Transverse colon (tissue), 4 donors: ENCODE measurements around the gene TMED8. TPM values are rescaled to one million over a fixed set of nuclear protein-coding genes. Genes with fewer than 3 reads are reported as not detected.
A peak's percentile ranks its signal among the peaks of the same experiment; 100 is the strongest.

Experiments
- DNase-seq: peaks from one replicate; pipeline ENCODE4 v3.0.0-alpha.2; 2019
- H3K27ac ChIP-seq, 4 donors: fragments of 200-600 bp; sonication (generic); 2 replicates each; pipeline ENCODE4 v1.5.1; 2016 to 2018; ENCODE audit warnings: inconsistent platforms in 4 of 4
- H3K27me3 ChIP-seq: fragments of 200-600 bp; sonication (generic); 2 replicates; pipeline ENCODE4 v1.5.1; 2017; ENCODE audit warnings: inconsistent platforms
- H3K36me3 ChIP-seq, 4 donors: fragments of 200-600 bp; sonication (generic); 2 replicates each; pipeline ENCODE4 v1.5.1; 2017 to 2019; ENCODE audit warnings: inconsistent platforms in 4 of 4
- H3K4me1 ChIP-seq, 4 donors: fragments of 200-600 bp; sonication (generic); 2 replicates each; pipeline ENCODE4 v1.5.1; 2017 to 2020; ENCODE audit warnings: inconsistent platforms in 4 of 4
- H3K4me3 ChIP-seq, 4 donors: fragments of 200-600 bp; sonication (generic); 1 replicate in 1 of 4; 2 replicates in 3 of 4; pipeline versions ENCODE4 v1.5.1 to v1.6.1; 2017 to 2019; ENCODE audit warnings: inconsistent platforms in 4 of 4
- H3K9me3 ChIP-seq, 2 donors: fragments of 200-600 bp; sonication (generic); 2 replicates each; pipeline ENCODE4 v1.5.1; 2017 to 2019; ENCODE audit warnings: inconsistent platforms in 2 of 2
- EP300 ChIP-seq: sonication (generic); formaldehyde crosslinking; IDR thresholded peaks from one replicate; pipeline ENCODE4 v1.6.1; 2017; ENCODE audit warnings: antibody characterized with exemption, low read depth
- POLR2A ChIP-seq: fragments of 450-650 bp; IDR thresholded peaks from one replicate; pipeline ENCODE4 v1.6.1; 2016; ENCODE audit warnings: antibody characterized with exemption, mild to moderate bottlenecking, moderate library complexity
- POLR2AphosphoS5 ChIP-seq, 3 donors: sonication (generic); formaldehyde crosslinking; IDR thresholded peaks; one replicate each; pipeline ENCODE4 v1.6.1; 2016; ENCODE audit warnings: antibody characterized with exemption in 3 of 3
- WGBS, 2 donors: methylation state at CpG; one replicate each; pipeline ENCODE4 v1.1.5; 2018; ENCODE audit warnings: low coverage in 1 of 2; 5-methylcytosine and 5-hydroxymethylcytosine counted together
- in situ Hi-C, 4 donors: fragments of 200-750 bp; cut with MboI; loops; one replicate each; pipeline versions ENCODE4 v1.15.0 to v1.15.1; 2017; ENCODE audit warnings: low sequenced_read_pairs in 3 of 4, low pct_ligation_motif_present in 1 of 4, low pct_unique_long_range_greater_than_20kb in 1 of 4
- intact Hi-C: fragments of 100-400 bp; cut with DNase I; formaldehyde crosslinking; loops from one replicate; pipeline ENCODE4 v1.15.1; 2023; ENCODE audit warnings: low total_unique reads
- total RNA-seq, 4 donors: library from RNA; depleted of rRNA; stranded (reverse); fragments of >200 nt; gene quantifications; one replicate each; pipeline ENCODE4 v1.1.0, GENCODE V29; 2016
- TF ChIP-seq, protein P1 (sequence below), 5 experiments: fragments of 200-600 bp in 3 of 5; fragments of 450-650 bp in 2 of 5; sonication (generic) in 3 of 5; IDR thresholded peaks; 1 replicate in 2 of 5; 2 replicates in 3 of 5; pipeline ENCODE4 v1.5.1; 2016 to 2017; ENCODE audit warnings: antibody characterized with exemption in 5 of 5, inconsistent platforms in 3 of 5, mild to moderate bottlenecking in 2 of 5, moderate library complexity in 1 of 5

The TMED8 gene
- total RNA-seq, 4 donors from 2014 or later = 4.9 to 9.2 (median 6.2) TPM

DNA sequence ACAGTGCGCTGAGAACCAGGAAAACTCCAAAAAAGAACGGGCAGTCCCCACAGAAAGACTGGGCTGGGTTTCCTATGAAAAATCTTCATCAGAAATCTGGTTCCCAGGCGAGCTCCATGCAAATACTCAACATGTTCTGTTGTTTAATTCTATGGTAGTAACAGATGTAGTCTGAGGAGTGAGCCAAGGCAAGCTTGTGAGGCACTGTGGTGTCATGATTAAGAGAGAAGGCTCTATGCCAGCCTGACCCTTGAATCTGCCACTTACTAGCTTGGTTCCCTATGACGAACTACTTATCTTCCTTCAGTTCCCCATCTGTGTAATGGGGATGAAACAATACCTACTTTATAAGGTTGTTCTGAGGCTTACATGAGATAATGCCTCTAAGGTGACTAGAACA lies 66.9 kb downstream of the TMED8 start:
- TF ChIP-seq, protein P1, sequence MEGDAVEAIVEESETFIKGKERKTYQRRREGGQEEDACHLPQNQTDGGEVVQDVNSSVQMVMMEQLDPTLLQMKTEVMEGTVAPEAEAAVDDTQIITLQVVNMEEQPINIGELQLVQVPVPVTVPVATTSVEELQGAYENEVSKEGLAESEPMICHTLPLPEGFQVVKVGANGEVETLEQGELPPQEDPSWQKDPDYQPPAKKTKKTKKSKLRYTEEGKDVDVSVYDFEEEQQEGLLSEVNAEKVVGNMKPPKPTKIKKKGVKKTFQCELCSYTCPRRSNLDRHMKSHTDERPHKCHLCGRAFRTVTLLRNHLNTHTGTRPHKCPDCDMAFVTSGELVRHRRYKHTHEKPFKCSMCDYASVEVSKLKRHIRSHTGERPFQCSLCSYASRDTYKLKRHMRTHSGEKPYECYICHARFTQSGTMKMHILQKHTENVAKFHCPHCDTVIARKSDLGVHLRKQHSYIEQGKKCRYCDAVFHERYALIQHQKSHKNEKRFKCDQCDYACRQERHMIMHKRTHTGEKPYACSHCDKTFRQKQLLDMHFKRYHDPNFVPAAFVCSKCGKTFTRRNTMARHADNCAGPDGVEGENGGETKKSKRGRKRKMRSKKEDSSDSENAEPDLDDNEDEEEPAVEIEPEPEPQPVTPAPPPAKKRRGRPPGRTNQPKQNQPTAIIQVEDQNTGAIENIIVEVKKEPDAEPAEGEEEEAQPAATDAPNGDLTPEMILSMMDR (IDR thresholded peaks at IDR 0.05) = no peak
- TF ChIP-seq EP300 (no peak), POLR2A (no peak), POLR2AphosphoS5 (IDR thresholded peaks at IDR 0.05) (no peak)
- Histone ChIP-seq H3K27me3 (no peaks in the 10 kb centered on the region), H3K9me3 (no peaks in the 10 kb centered on the region), H3K4me3 (no peak overlapping the region), H3K36me3 (no peaks in the 10 kb centered on the region), H3K4me1 (peaks cover 6 to 38% (median 17%) of the 10 kb centered on the region in 4 donors), H3K27ac (no peak overlapping the region)
- in situ Hi-C loops = loop anchor here in 2 of 4 donors (10.0 to 25.0 kb wide), 4 partner anchors 165 to 423 kb away; partner anchors contain the start of gene ZDHHC22 (in 2 of the 2)
- WGBS, 2 donors = 80 to 82% methylated on average over 1 to 4 of the region's 4 CpGs
- no peak for DNase-seq
- intact Hi-C loops = no loop called here

GRCh38 chr14:77309131-77309530 lies 67.8 kb downstream of the TMED8 start:
- no peak for TF ChIP-seq POLR2A
- intact Hi-C loops (no loop called here), in situ Hi-C loops (loop anchor here in 2 of 4 donors (25.0 kb wide), 3 partner anchors 172 to 422 kb away; partner anchors contain the start of gene ZDHHC22 (in 1 of the 2))
- Histone ChIP-seq H3K9me3 (no peaks in the 10 kb centered on the region), H3K27ac (no peak overlapping the region), H3K27me3 (no peaks in the 10 kb centered on the region), H3K36me3 (peaks cover 0 to 4% (median 0%) of the 10 kb centered on the region in 4 donors), H3K4me1 (peaks cover 0 to 29% (median 10%) of the 10 kb centered on the region in 4 donors), H3K4me3 (no peak overlapping the region)
- WGBS, 2 donors = 55 to 80% methylated on average over 4 of the region's 4 CpGs
- DNase-seq = no peak

DNA sequence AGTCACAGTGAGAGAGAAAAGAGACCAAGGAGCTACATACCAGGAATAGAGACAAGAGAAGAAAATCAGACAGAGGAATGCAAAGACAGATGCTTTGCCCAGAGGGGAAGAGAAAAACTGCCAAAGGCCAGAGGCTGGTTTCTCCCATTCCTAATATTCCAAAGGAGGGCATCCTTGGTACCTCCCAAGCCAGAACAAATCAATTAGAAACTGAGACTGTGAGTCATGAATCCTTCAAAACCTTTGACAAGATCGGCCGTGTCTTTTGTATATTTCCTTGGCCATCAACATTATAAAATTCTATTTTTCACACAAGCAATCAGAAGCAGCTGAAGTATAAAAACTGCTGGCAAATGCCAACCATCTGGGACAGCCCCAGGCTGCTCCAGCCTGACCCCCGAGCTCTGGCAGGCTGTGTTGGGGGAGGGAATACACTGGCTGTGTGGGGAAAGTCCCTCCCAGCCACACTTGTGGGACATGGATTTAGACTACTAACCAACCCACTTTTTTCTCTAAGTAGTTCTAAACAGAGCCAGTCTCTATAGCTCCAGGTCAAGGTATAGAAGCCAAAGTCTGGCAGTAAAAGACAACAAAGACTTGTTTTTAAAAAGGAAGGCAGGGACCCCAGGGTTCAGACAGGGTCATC lies 69.9 kb downstream of the TMED8 start:
- Histone ChIP-seq H3K27ac (peak overlapping the region in 3 of 4 donors; percentile 32 to 43 (median 42)), H3K4me3 (no peak overlapping the region), H3K9me3 (no peaks in the 10 kb centered on the region), H3K4me1 (peaks cover 0 to 22% (median 8%) of the 10 kb centered on the region in 4 donors), H3K27me3 (no peaks in the 10 kb centered on the region), H3K36me3 (peaks cover 0 to 4% (median 0%) of the 10 kb centered on the region in 4 donors)
- no peak for DNase-seq
- in situ Hi-C loops (loop anchor here in 2 of 4 donors (25.0 kb wide), 3 partner anchors 170 to 420 kb away; partner anchors contain the start of gene ZDHHC22 (in 1 of the 2)), intact Hi-C loops (no loop called here)
- 49 to 50% methylated on average over 2 to 3 of the region's 3 CpGs for WGBS, 2 donors
- TF ChIP-seq EP300 = no peak

GRCh38 chr14:77306416-77306815 lies 70.5 kb downstream of the TMED8 start:
- TF ChIP-seq EP300 (no peak), POLR2A (no peak), POLR2AphosphoS5 (IDR thresholded peaks at IDR 0.05) (no peak)
- TF ChIP-seq, protein P1 (IDR thresholded peaks at IDR 0.05) = no peak
- no peak for DNase-seq
- Histone ChIP-seq H3K9me3 (no peaks in the 10 kb centered on the region), H3K4me3 (no peak overlapping the region), H3K27ac (peak overlapping the region in 3 of 4 donors; percentile 32 to 43 (median 42)), H3K27me3 (no peaks in the 10 kb centered on the region), H3K36me3 (peaks cover 0 to 4% (median 0%) of the 10 kb centered on the region in 4 donors), H3K4me1 (peaks cover 0 to 23% (median 8%) of the 10 kb centered on the region in 4 donors)
- intact Hi-C loops = no loop called here
- WGBS, 2 donors = 64 to 72% methylated on average over 3 of the region's 3 CpGs
- in situ Hi-C loops = loop anchor here in 2 of 4 donors (25.0 kb wide), 3 partner anchors 169 to 419 kb away; partner anchors contain the start of gene ZDHHC22 (in 1 of the 2)

GRCh38 chr14:77305696-77306095 lies 71.2 kb downstream of the TMED8 start:
- TF ChIP-seq, protein P1 (IDR thresholded peaks at IDR 0.05) = no peak
- TF ChIP-seq EP300 = no peak
- TF ChIP-seq POLR2AphosphoS5 (IDR thresholded peaks at IDR 0.05) = no peak
- TF ChIP-seq POLR2A = no peak
- Histone ChIP-seq H3K4me1 (peaks cover 3 to 30% (median 8%) of the 10 kb centered on the region in 4 donors), H3K27ac (peak overlapping the region in 1 of 4 donors; percentile 43), H3K27me3 (no peaks in the 10 kb centered on the region), H3K36me3 (peaks cover 0 to 4% (median 0%) of the 10 kb centered on the region in 4 donors), H3K4me3 (no peak overlapping the region), H3K9me3 (no peaks in the 10 kb centered on the region)
- in situ Hi-C loops = loop anchor here in 2 of 4 donors (25.0 kb wide), 3 partner anchors 168 to 418 kb away; partner anchors contain the start of gene ZDHHC22 (in 1 of the 2)
- DNase-seq = no peak
- intact Hi-C loops = no loop called here
- 81 to 100% methylated on average over 1 to 4 of the region's 4 CpGs for WGBS, 2 donors
